PC-9 (cell line): Measurements from ENCODE around the gene IFTAP. TPM values are rescaled to one million over a fixed set of nuclear protein-coding genes. Genes with fewer than 3 reads are reported as not detected.

Source experiments
- BruUV-seq: library from RNA; stranded (reverse); fragments of 400-500 nt; replicated peaks from 2 replicates; lab custom pipeline; 2021; lab: Mats Ljungman, UMichigan
- CTCF ChIA-PET: fragments of 300-600 bp; sonication (Branson Sonifier 250); formaldehyde crosslinking; loops from one replicate; lab custom pipeline; 2022; ENCODE audit warnings: antibody characterized with exemption; lab: Charles Lee
- POLR2A ChIA-PET: fragments of 300-600 bp; sonication (Branson Sonifier 250); formaldehyde crosslinking; loops from one replicate; lab custom pipeline; 2022; ENCODE audit warnings: antibody characterized with exemption; ENCODE audit not compliant: unreplicated experiment; lab: Charles Lee
- DNase-seq, 2 experiments: peaks; one replicate each; pipeline versions ENCODE4 v3.0.0 to v3.0.0-alpha.2; 2015 to 2022; ENCODE audit warnings: mixed read lengths in 1 of 2
- H2AFZ ChIP-seq: fragments of 200-600 bp; sonication (generic); 2 replicates; pipeline ENCODE4 v1.8.1; 2017; ENCODE audit warnings: antibody characterized with exemption
- H3F3A ChIP-seq: fragments of 200-600 bp; sonication (generic); 2 replicates; pipeline ENCODE4 v1.8.1; 2017; ENCODE audit warnings: antibody characterized with exemption, mild to moderate bottlenecking, low read depth; ENCODE audit not compliant: insufficient read depth
- H3K27ac ChIP-seq: fragments of 200-600 bp; sonication (generic); 2 replicates; pipeline ENCODE4 v1.6.1; 2016; ENCODE audit warnings: mixed run types
- H3K27me3 ChIP-seq: fragments of 200-600 bp; sonication (generic); 2 replicates; pipeline ENCODE4 v1.6.1; 2016; ENCODE audit warnings: low read depth, mixed run types; ENCODE audit not compliant: insufficient read depth
- H3K36me3 ChIP-seq: fragments of 200-600 bp; sonication (generic); 2 replicates; pipeline ENCODE4 v1.6.1; 2016; ENCODE audit warnings: low read depth, mixed run types
- H3K4me1 ChIP-seq: fragments of 200-600 bp; sonication (generic); replicated peaks from 2 replicates; pipeline ENCODE4 v1.6.1; 2016; ENCODE audit warnings: mixed run types; ENCODE audit not compliant: insufficient read depth
- H3K4me2 ChIP-seq: fragments of 200-600 bp; sonication (generic); 2 replicates; pipeline ENCODE4 v1.6.1; 2017; ENCODE audit warnings: mixed run types
- H3K4me3 ChIP-seq: fragments of 200-600 bp; sonication (generic); 2 replicates; pipeline ENCODE4 v1.6.1; 2016; ENCODE audit warnings: mixed run types
- H3K79me2 ChIP-seq: fragments of 200-600 bp; sonication (generic); 2 replicates; pipeline ENCODE4 v1.6.1; 2017; ENCODE audit warnings: low read depth, mixed run types
- H3K9me2 ChIP-seq: fragments of 200-600 bp; sonication (generic); 2 replicates; pipeline ENCODE4 v1.8.1; 2017; ENCODE audit warnings: mild to moderate bottlenecking; ENCODE audit not compliant: insufficient read depth
- H3K9me3 ChIP-seq: fragments of 200-600 bp; sonication (generic); 2 replicates; pipeline ENCODE4 v1.8.1; 2016; ENCODE audit warnings: low read depth; ENCODE audit not compliant: insufficient read depth
- H4K20me1 ChIP-seq: fragments of 200-600 bp; sonication (generic); 2 replicates; pipeline ENCODE4 v1.8.1; 2017; ENCODE audit not compliant: insufficient read depth
- EZH2 ChIP-seq: fragments of 200-600 bp; sonication (generic); IDR thresholded peaks from 2 replicates; pipeline ENCODE4 v1.8.0; 2017; ENCODE audit warnings: antibody characterized with exemption, low read depth
- intact Hi-C: fragments of 100-400 bp; cut with micrococcal nuclease; formaldehyde crosslinking; loops from one replicate; pipeline ENCODE4 v1.10.0; 2022; ENCODE audit not compliant: unreplicated experiment
- total RNA-seq: library from RNA; stranded (reverse); gene quantifications from 2 replicates; pipeline ENCODE4 v1.2.3, GENCODE V29; 2021
- TF ChIP-seq, protein P1 (sequence below): fragments of 200-600 bp; sonication (generic); conservative IDR thresholded peaks from 2 replicates; pipeline ENCODE4 v1.6.1; 2017; ENCODE audit warnings: mixed run types, antibody characterized with exemption, mild to moderate bottlenecking, moderate library complexity

IFTAP gene
- total RNA-seq, 1 experiment from 2014 or later = 18.9 TPM

DNA sequence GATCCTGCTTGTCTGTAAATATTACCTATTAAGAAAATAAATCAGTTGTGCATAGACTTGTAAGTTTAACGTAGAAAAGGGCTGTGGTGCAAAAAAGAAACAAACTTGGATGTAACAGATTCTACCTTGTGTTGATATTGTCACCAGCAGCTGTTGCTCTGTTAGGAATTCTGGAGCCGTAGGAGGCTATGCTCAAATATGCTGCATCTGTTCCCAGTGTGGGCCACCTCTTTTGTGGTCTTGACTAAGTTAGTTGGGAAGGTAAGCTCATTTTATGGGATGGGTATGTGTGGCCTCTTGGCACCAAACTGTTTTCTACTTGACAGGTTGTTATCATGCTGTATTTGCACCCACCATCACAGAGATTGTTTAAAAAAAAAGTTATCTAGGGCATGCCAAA lies 33.2 kb downstream of the IFTAP start:
- intact Hi-C loops = no loop called here
- H3K9me2 ChIP-seq = no peaks in the 10 kb centered on the region
- CTCF ChIA-PET = no interaction called here

DNA sequence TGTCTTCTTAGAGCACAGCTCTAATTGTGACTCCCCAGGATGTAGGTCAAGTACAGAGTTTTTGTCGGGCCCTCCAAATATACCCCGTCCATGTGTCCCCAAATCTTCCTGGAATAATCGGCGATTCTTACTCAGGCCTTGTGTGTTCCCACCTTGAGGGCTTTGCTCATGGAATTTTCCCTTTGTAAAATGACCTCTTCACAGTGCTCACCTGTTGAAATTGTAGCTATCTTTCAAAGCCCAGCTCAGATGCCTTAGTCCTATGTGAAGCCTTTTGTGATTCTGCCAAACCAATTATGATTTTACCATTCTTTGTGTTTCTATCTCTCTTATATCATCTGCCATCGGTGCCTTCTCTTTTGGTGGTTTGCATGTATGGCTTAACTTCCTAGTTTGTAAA lies 33.8 kb downstream of the IFTAP start:
- H3K9me3 ChIP-seq = no peaks in the 10 kb centered on the region
- no peaks in the 10 kb centered on the region for H4K20me1 ChIP-seq
- no peaks in the 10 kb centered on the region for H3K9me2 ChIP-seq
- no peaks in the 10 kb centered on the region for H3K27me3 ChIP-seq
- H3K36me3 ChIP-seq = no peaks in the 10 kb centered on the region
- no peaks in the 10 kb centered on the region for H3F3A ChIP-seq
- POLR2A ChIA-PET = no interaction called here
- no peaks in the 10 kb centered on the region for H3K79me2 ChIP-seq
- H3K4me2 ChIP-seq = no peak overlapping the region
- intact Hi-C loops = no loop called here
- no peak overlapping the region for H2AFZ ChIP-seq
- CTCF ChIA-PET = no interaction called here
- H3K4me1 ChIP-seq = no peaks in the 10 kb centered on the region
- no peak for DNase-seq
- no peak overlapping the region for H3K4me3 ChIP-seq
- BruUV-seq = no TSS peak
- H3K27ac ChIP-seq = no peak overlapping the region
- TF ChIP-seq, protein P1, sequence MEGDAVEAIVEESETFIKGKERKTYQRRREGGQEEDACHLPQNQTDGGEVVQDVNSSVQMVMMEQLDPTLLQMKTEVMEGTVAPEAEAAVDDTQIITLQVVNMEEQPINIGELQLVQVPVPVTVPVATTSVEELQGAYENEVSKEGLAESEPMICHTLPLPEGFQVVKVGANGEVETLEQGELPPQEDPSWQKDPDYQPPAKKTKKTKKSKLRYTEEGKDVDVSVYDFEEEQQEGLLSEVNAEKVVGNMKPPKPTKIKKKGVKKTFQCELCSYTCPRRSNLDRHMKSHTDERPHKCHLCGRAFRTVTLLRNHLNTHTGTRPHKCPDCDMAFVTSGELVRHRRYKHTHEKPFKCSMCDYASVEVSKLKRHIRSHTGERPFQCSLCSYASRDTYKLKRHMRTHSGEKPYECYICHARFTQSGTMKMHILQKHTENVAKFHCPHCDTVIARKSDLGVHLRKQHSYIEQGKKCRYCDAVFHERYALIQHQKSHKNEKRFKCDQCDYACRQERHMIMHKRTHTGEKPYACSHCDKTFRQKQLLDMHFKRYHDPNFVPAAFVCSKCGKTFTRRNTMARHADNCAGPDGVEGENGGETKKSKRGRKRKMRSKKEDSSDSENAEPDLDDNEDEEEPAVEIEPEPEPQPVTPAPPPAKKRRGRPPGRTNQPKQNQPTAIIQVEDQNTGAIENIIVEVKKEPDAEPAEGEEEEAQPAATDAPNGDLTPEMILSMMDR = no peak
- TF ChIP-seq EZH2 = no peak

More for the DNA sequence above, 33.2 kb downstream of the IFTAP start:
- BruUV-seq = no TSS peak
- Histone ChIP-seq H3K4me3 (no peak overlapping the region), H3K9me3 (no peaks in the 10 kb centered on the region), H4K20me1 (no peaks in the 10 kb centered on the region), H3F3A (no peaks in the 10 kb centered on the region), H3K27ac (no peak overlapping the region), H3K4me1 (no peaks in the 10 kb centered on the region), H3K27me3 (no peaks in the 10 kb centered on the region), H3K36me3 (no peaks in the 10 kb centered on the region), H2AFZ (no peak overlapping the region), H3K79me2 (no peaks in the 10 kb centered on the region), H3K4me2 (no peak overlapping the region)
- POLR2A ChIA-PET = no interaction called here
- DNase-seq = no peak
- TF ChIP-seq EZH2 = no peak
- TF ChIP-seq, protein P1 = no peak

DNA sequence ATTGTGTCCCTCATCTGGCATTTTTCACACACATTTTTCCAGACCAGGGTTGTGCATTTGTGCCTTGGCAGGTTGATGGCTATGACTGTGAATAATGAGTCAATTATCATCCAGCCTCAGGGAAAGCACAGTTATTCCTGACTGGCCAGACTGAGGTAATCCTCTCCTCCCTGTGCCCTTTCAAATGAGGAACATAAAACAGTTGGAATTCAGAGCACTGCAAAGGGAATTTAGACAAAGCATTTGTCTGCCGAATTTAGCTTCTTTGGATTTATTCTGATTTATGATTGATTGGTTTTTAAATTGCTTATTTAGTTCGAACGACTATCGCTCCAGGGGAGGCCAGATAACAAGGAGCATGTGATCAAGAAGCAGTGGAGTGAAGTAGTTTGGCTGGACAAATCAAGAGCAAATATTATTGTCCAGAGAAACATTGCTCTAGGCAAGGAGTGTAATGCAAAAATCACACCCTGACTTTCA lies 34.5 kb downstream of the IFTAP start:
- intact Hi-C loops = no loop called here
- Histone ChIP-seq H3K4me3 (no peak overlapping the region), H3K36me3 (no peaks in the 10 kb centered on the region), H3K27ac (no peak overlapping the region), H3K4me1 (no peaks in the 10 kb centered on the region), H2AFZ (no peak overlapping the region), H4K20me1 (no peaks in the 10 kb centered on the region), H3K4me2 (no peak overlapping the region), H3K9me3 (no peaks in the 10 kb centered on the region), H3K79me2 (no peaks in the 10 kb centered on the region), H3K27me3 (no peaks in the 10 kb centered on the region), H3K9me2 (no peaks in the 10 kb centered on the region), H3F3A (no peaks in the 10 kb centered on the region)
- DNase-seq = no peak
- ChIA-PET POLR2A (no interaction called here), CTCF (no interaction called here)
- no TSS peak for BruUV-seq
- TF ChIP-seq EZH2 = no peak
- TF ChIP-seq, protein P1 = no peak
